Mesenchymal stem cell (in vitro differentiated cells and primary cell): ENCODE measurements around the gene THBS3.

Source experiments
- DNase-seq: peaks from one replicate; pipeline ENCODE4 v3.0.0-alpha.2; 2013
- H2AFZ ChIP-seq: one replicate; pipeline ENCODE4 v1.6.1; 2013; ENCODE audit warnings: low read depth, mild to moderate bottlenecking, control low read depth, inconsistent platforms, low read length, moderate library complexity
- H2AK5ac ChIP-seq: 2 replicates; pipeline ENCODE4 v1.6.1; 2013; ENCODE audit warnings: low read length, moderate library complexity, mild to moderate bottlenecking, inconsistent platforms; ENCODE audit not compliant: severe bottlenecking
- H2BK120ac ChIP-seq: one replicate; pipeline ENCODE4 v1.6.1; 2013; ENCODE audit warnings: low read depth, mild to moderate bottlenecking, inconsistent platforms, low read length, moderate library complexity
- H2BK12ac ChIP-seq, 2 experiments: one replicate each; pipeline ENCODE4 v1.6.1; 2013; ENCODE audit warnings: inconsistent platforms in 2 of 2, low read length in 2 of 2, mild to moderate bottlenecking in 2 of 2, moderate library complexity in 2 of 2, control low read depth in 1 of 2
- H2BK15ac ChIP-seq: one replicate; pipeline ENCODE4 v1.6.1; 2013; ENCODE audit warnings: mild to moderate bottlenecking, low read depth, inconsistent platforms; ENCODE audit not compliant: poor library complexity, severe bottlenecking
- H2BK5ac ChIP-seq: 2 replicates; pipeline ENCODE4 v1.6.1; 2013; ENCODE audit warnings: low read depth, mild to moderate bottlenecking, low read length, control low read depth, inconsistent platforms; ENCODE audit not compliant: poor library complexity, severe bottlenecking
- H3K14ac ChIP-seq, 2 experiments: one replicate each; pipeline ENCODE4 v1.6.1; 2013; ENCODE audit warnings: inconsistent platforms in 2 of 2, low read length in 2 of 2, control low read depth in 1 of 2, mild to moderate bottlenecking in 1 of 2, moderate library complexity in 1 of 2
- H3K18ac ChIP-seq, 2 experiments: one replicate each; pipeline ENCODE4 v1.6.1; 2013; ENCODE audit warnings: inconsistent platforms in 2 of 2, low read length in 2 of 2, control low read depth in 1 of 2, low read depth in 1 of 2, mild to moderate bottlenecking in 1 of 2
- H3K23ac ChIP-seq, 2 experiments: one replicate each; pipeline ENCODE4 v1.6.1; 2013; ENCODE audit warnings: inconsistent platforms in 2 of 2, low read length in 2 of 2, mild to moderate bottlenecking in 2 of 2, moderate library complexity in 2 of 2, control low read depth in 1 of 2
- H3K27ac ChIP-seq: 2 replicates; pipeline ENCODE4 v1.5.1; 2013; ENCODE audit warnings: mild to moderate bottlenecking, moderate library complexity, low read length, control low read depth, inconsistent platforms; ENCODE audit not compliant: poor library complexity, severe bottlenecking
- H3K27me3 ChIP-seq, 2 experiments: 2 replicates each; pipeline versions ENCODE4 v1.6.1 to v1.7.0; 2013; ENCODE audit warnings: low read length in 2 of 2, mild to moderate bottlenecking in 2 of 2, moderate library complexity in 2 of 2, control low read depth in 1 of 2, inconsistent platforms in 1 of 2; ENCODE audit not compliant: control insufficient read depth in 1 of 2, insufficient read depth in 1 of 2
- H3K36me3 ChIP-seq, 2 experiments: 2 replicates each; pipeline versions ENCODE4 v1.6.1 to v1.7.0; 2013; ENCODE audit warnings: low read length in 2 of 2, control low read depth in 1 of 2, inconsistent platforms in 1 of 2, low read depth in 1 of 2, mild to moderate bottlenecking in 1 of 2; ENCODE audit not compliant: insufficient read depth in 2 of 2, control insufficient read depth in 1 of 2
- H3K4ac ChIP-seq, 2 experiments: one replicate each; pipeline ENCODE4 v1.6.1; 2013; ENCODE audit warnings: inconsistent platforms in 2 of 2, low read length in 2 of 2, mild to moderate bottlenecking in 2 of 2, moderate library complexity in 2 of 2, control low read depth in 1 of 2, low read depth in 1 of 2
- H3K4me1 ChIP-seq: 2 replicates; pipeline ENCODE4 v1.6.1; 2013; ENCODE audit warnings: low read depth, low read length, control low read depth; ENCODE audit not compliant: control insufficient read depth, insufficient read depth
- H3K4me2 ChIP-seq: 2 replicates; pipeline ENCODE4 v1.6.1; 2013; ENCODE audit warnings: low read length, mild to moderate bottlenecking, inconsistent platforms; ENCODE audit not compliant: poor library complexity, severe bottlenecking
- H3K4me3 ChIP-seq, 2 experiments: 2 replicates each; pipeline versions ENCODE4 v1.5.1 to v1.7.0; 2013; ENCODE audit warnings: low read length in 2 of 2, mild to moderate bottlenecking in 2 of 2, control low read depth in 1 of 2, low read depth in 1 of 2; ENCODE audit not compliant: insufficient read depth in 1 of 2
- H3K79me1 ChIP-seq: replicated peaks from 2 replicates; pipeline ENCODE4 v1.6.1; 2013; ENCODE audit warnings: mild to moderate bottlenecking, control low read depth, low read length, inconsistent platforms; ENCODE audit not compliant: poor library complexity, severe bottlenecking
- H3K9ac ChIP-seq: 2 replicates; pipeline ENCODE4 v1.7.0; 2013; ENCODE audit warnings: mild to moderate bottlenecking, low read length, moderate library complexity
- H3K9me3 ChIP-seq: 2 replicates; pipeline ENCODE4 v1.7.0; 2013; ENCODE audit warnings: mild to moderate bottlenecking, low read length; ENCODE audit not compliant: control insufficient read depth
- H4K8ac ChIP-seq: one replicate; pipeline ENCODE4 v1.6.1; 2013; ENCODE audit warnings: inconsistent platforms, mild to moderate bottlenecking, low read length, moderate library complexity
- H4K91ac ChIP-seq: one replicate; pipeline ENCODE4 v1.6.1; 2013; ENCODE audit warnings: mild to moderate bottlenecking, low read length, inconsistent platforms
- WGBS: methylation state at CpG from one replicate; pipeline ENCODE4 v1.1.7; 2013; ENCODE audit warnings: mixed read lengths; 5-methylcytosine and 5-hydroxymethylcytosine counted together

The THBS3 gene

DNA sequence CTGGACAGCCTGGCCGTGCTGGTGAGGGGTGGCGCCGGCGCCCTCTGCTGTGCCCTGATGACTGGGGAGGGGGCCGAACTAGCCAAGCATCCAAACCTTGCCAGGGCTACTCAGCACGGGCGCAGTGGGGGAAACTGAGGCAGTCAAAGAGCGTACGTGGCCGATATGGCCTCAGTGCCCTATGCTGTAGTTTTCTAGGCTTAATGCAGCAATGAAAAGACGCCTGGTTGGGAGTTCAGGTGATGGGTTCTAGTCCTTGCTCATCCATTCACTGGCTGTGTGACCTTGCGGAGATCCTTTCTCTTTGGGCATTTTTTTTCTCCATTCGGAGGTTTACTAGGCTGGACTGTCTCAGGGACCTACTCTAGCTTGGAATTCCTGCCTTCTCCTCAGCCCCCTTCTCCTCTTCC, 1.6 kb upstream of the THBS3 start:
- Histone ChIP-seq H3K4me1 (peaks cover 14% of the 10 kb centered on the region), H3K14ac (peak overlapping the region in 1 of 2 experiments; percentile 94), H3K18ac (peak overlapping the region; percentile 60 to 86), H2BK120ac (peak overlapping the region; percentile 21), H3K4me2 (peak overlapping the region; percentile 73), H4K91ac (peak overlapping the region; percentile 86), H2AK5ac (peak overlapping the region; percentile 62), H2BK15ac (no peak overlapping the region), H2BK12ac (peak overlapping the region in 1 of 2 experiments; percentile 6), H2AFZ (peak overlapping the region; percentile 90), H2BK5ac (no peak overlapping the region), H3K4ac (peak overlapping the region; percentile 75 to 98), H3K36me3 (peaks cover 20 to 26% of the 10 kb centered on the region in 2 experiments), H3K9ac (peak overlapping the region; percentile 99), H3K23ac (peak overlapping the region in 1 of 2 experiments; percentile 46), H3K4me3 (peak overlapping the region; percentile 86 to 98), H3K27ac (no peak overlapping the region), H3K9me3 (no peaks in the 10 kb centered on the region), H3K27me3 (no peaks in the 10 kb centered on the region), H4K8ac (peak overlapping the region; percentile 92), H3K79me1 (peaks cover 17% of the 10 kb centered on the region)
- no peak for DNase-seq
- WGBS: 3% methylated on average over 13 of the region's 13 CpGs

DNA sequence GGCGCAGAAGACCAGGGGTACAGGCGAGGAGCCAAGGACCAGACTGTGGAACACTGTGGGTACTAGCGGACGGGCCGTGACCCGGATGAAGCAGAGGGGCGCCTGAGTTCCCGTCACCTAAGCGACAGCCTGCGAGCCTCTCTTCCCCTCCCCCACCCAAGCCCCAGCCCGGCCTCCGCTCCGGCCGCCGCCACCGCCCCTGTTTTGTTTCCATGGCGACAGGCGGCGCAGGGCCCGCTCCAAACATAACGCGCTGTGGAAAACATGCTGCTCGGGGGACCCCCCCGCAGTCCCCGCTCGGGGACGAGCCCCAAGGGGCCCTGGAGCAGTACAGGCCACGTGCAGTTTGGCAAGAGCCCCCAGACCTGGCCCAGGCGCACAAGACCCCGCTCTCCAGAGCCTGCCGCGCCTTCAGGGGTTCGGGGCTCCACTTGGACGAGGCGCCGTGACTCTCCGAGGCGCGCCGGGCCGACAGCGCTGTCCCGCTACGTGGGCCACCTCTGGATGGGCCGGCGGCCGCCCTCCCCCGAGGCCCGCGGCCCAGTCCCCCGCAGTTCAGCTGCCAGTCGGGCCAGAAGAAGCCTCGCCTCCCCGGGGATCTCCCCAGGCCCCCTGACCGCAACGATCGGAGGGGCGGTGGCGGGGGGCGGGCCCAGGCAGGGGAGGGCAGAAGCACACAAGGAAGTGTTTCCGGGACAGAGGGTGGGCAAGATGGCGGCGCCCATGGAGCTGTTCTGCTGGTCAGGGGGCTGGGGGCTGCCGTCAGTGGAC, 1.0 kb upstream of the THBS3 start, which contains the start of gene MTX1:
Gene MTX1, plus strand, starts transcription at position 155 of the 771 bp plus-strand sequence. Its CDS starts 110 bp downstream, at position 265.
- no peaks in the 10 kb centered on the region for H3K9me3 ChIP-seq
- peaks cover 14% of the 10 kb centered on the region for H3K4me1 ChIP-seq
- peak within 1 kb of the TSS; percentile 86 to 98 for H3K4me3 ChIP-seq
- peak within 1 kb of the TSS; percentile 98 for H4K91ac ChIP-seq
- under 1% methylated on average over 58 of the region's 64 CpGs for WGBS
- peaks cover 17% of the 10 kb centered on the region for H3K79me1 ChIP-seq
- H3K27me3 ChIP-seq: no peaks in the 10 kb centered on the region
- peak; percentile 94 for DNase-seq
- peak within 1 kb of the TSS; percentile 72 for H3K27ac ChIP-seq
- peak within 1 kb of the TSS; percentile 90 for H2AFZ ChIP-seq
- H2AK5ac ChIP-seq: peak within 1 kb of the TSS; percentile 69
- peak within 1 kb of the TSS; percentile 88 to 99 for H3K18ac ChIP-seq
- peak within 1 kb of the TSS; percentile 99 for H2BK15ac ChIP-seq
- H3K9ac ChIP-seq: peak within 1 kb of the TSS; percentile 99
- H3K36me3 ChIP-seq: peaks cover 20 to 26% of the 10 kb centered on the region in 2 experiments
- H3K23ac ChIP-seq: peak within 1 kb of the TSS in 1 of 2 experiments; percentile 65
- peak within 1 kb of the TSS; percentile 95 for H4K8ac ChIP-seq
- H2BK120ac ChIP-seq: peak within 1 kb of the TSS; percentile 86
- peak within 1 kb of the TSS; percentile 93 to 98 for H3K4ac ChIP-seq
- peak within 1 kb of the TSS; percentile 95 for H3K4me2 ChIP-seq
- peak within 1 kb of the TSS; percentile 93 to 98 for H2BK12ac ChIP-seq
- peak within 1 kb of the TSS in 1 of 2 experiments; percentile 99 for H3K14ac ChIP-seq
- H2BK5ac ChIP-seq: peak within 1 kb of the TSS; percentile 83

DNA sequence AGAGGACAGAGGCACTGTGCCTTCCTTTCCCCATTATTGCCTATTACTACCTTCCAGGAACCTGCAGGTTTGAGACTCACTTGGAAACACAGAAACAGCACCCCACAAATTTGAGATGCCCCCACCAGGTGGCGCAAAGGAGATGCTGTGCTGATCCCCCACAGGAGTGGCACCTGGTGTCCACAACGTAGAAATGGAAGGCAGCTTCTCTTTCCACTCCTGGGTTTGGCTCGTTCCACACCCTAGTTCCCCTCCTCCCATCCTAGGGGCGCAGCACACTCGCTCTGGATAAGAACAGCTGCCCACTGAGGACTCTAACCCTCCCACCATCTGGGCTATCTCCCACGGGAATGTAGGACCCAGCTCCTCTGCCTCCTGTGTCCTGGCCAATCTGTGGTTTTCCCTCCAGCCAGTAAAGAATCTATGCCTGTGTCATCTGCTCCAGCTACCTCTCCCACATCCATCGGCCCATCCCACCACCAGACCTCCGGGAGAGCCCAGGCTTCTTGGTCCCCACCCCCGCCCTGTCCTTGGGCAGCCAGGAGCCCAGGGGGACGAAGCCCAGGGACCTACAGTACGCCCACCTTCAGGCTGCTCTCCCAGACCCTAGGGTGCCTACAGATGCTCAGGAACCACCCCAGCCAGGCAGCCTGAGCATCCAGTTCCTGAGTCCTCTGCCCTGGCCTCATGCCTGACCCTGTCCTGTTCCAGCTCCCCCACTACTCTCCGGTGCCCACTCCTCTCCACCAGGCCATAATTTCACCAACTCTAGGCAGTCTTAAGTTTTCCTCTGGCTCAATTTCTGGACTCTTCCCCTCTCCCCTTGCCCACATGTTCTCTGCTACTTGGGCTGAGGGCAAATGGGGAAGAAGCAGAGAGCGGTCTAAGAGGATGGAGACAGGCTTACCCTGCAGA, 549 bp downstream of the THBS3 start:
- peak overlapping the region; percentile 32 for H2AFZ ChIP-seq
- H3K14ac ChIP-seq: peak overlapping the region in 1 of 2 experiments; percentile 38
- H3K4me3 ChIP-seq: peak overlapping the region; percentile 10 to 98
- H2BK12ac ChIP-seq: peak overlapping the region; percentile 49 to 81
- H2BK120ac ChIP-seq: peak overlapping the region; percentile 56
- no peaks in the 10 kb centered on the region for H3K27me3 ChIP-seq
- DNase-seq: peak; percentile 87
- H3K27ac ChIP-seq: peak overlapping the region; percentile 72
- peaks cover 14% of the 10 kb centered on the region for H3K4me1 ChIP-seq
- WGBS: 34% methylated on average over 12 of the region's 13 CpGs
- H3K9ac ChIP-seq: peak overlapping the region; percentile 99
- H3K79me1 ChIP-seq: peaks cover 19% of the 10 kb centered on the region
- H3K23ac ChIP-seq: no peak overlapping the region
- peak overlapping the region; percentile 94 for H4K91ac ChIP-seq
- no peak overlapping the region for H2BK5ac ChIP-seq
- peaks cover 31 to 32% of the 10 kb centered on the region in 2 experiments for H3K36me3 ChIP-seq
- H3K9me3 ChIP-seq: no peaks in the 10 kb centered on the region
- H3K18ac ChIP-seq: peak overlapping the region; percentile 79 to 80
- peak overlapping the region; percentile 74 for H3K4me2 ChIP-seq
- peak overlapping the region; percentile 94 for H2BK15ac ChIP-seq
- peak overlapping the region; percentile 45 to 79 for H3K4ac ChIP-seq
- peak overlapping the region; percentile 74 for H4K8ac ChIP-seq
- peak overlapping the region; percentile 33 for H2AK5ac ChIP-seq
